NCI-H774 (cell line): Measurements from ENCODE around the gene DLX3.
A peak's percentile ranks its signal among the peaks of the same experiment; 100 is the strongest.

Source experiments
- DNase-seq: peaks from one replicate; lab custom pipeline; 2025; lab: John Stamatoyannopoulos, UW

The DLX3 gene

DNA sequence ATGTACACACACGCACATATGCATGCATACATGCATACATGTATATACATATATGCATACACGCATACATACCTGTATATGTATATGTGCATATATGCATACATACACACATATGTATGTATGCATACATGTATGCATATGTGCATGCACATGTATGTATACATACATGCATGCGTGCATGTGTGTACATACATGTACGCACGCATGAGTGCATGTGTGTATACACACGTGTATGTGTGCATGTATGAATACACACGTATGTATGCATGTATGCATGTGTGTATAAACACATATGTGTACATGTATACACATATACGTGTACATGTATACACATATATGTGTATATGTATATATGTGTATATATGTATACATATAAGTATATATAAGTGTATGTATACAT, 28.5 kb upstream of the DLX3 start:
- no peak for DNase-seq

DNA sequence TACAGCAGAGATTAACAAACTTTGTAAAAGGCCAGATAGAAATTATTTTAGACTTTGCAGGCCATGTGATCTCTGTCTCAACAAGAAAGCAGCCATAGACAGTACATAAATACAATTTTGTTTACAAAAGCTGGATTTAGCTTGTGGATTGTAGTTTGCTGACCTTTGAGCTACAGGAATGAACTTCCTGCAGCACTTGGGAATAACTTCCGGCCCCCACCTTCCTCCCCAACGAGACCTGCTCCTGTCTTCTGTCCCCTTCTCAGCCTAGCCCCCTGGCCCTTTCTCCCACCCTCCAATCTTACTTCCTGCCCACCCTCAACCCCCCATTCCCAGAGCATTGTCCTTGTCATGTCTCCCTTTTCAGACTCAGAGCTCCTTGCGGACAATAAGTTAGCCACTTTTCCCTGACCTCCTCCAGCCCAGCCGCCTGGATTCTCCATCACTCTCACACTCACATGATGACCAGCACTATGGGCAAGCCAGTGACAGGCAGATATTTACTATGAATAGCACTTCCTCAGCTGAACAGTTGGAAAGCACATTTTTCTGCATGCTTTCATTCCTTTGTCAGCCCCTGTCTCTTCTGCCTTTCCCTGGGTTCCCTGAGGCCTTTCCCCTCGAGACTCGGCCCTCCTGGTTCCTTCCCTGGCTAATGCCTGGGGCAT, 27.6 kb upstream of the DLX3 start:
- no peak for DNase-seq

DNA sequence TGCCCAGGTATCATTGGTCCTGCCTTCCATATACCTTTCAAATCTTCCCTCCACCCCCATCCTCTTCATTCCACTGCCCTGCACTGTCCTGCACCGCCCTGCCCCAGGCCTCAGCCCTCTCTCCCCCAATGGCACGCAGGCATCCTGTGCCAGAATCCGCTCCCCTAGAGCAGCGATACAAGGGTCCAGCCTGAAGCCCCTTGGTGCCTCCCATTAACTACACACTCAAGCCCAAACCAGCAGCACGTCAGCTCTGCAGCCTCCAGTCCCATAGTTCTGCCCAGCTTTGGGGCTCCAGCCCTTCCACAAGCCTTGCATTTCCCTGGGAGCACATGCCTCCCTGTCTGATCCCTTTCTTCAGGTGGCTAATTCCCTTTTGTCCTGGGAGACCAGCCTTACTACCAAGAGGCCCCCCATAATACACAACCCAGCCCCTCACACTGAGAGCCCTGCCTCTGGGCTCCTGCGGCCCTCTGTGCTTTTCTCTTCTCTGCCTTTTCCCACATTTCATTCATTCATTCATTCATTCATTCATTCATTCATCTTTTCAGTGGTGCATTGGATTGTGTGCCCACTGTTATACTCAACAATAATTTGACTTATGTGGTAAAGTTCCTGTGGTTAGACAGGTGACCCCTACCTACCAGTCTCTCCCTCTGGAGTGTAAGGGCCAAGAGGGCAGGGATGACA, 26.8 kb upstream of the DLX3 start:
- no peak for DNase-seq

DNA sequence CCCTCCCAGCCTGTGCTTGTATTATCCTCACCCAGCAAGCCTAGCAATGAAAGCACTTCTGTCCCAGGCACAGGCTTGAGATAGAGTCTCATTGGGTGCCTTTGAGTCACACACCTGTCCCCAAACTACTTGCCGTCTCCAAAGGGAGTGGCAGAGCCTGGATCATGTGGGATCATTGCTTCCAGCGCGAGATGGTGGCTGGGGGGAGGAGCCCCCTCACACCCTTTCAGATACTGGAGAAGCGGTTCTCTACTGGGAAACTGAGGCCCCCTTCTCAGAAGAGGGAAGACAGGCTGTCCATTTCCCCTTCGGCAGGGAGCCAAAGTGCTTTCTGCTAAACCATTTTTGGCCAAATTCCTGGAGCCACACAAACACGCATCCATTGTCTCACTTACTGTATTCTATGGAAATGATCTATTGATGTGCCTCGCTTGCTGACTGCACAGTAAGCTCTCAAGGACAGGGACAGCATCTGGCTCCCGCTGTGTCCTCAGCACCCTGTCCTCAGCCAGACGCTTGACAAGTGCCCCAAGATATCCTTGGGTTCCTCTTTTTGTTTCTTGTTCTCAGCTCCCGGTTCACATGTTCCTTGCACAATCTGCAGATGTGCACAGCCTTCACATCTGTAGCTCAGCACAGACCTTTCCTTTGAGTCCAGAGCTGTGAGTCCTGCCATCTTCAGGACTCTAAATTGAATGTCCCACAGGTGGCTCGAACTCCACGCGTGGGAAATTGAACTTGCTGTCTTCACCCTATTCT, 26.0 kb upstream of the DLX3 start:
- DNase-seq: no peak

DNA sequence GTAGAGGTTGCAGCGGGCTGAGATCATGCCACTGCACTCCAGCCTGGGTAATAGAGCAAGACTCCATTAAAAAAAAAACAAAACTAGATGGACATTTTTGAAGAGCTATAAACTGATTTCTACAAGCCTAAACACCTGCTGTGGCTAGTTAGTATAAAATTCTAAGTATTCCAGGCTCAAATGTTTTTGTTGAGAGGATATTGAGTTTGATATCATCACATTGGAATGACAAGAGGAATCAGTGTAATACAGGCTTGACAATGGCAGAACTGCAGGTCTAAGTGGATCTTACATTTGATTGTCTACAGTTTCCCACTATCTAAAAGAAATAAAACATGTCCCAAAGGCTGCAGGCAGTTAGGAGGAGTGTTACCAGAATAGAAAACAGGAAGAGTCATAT, 23.9 kb upstream of the DLX3 start:
- no peak for DNase-seq

DNA sequence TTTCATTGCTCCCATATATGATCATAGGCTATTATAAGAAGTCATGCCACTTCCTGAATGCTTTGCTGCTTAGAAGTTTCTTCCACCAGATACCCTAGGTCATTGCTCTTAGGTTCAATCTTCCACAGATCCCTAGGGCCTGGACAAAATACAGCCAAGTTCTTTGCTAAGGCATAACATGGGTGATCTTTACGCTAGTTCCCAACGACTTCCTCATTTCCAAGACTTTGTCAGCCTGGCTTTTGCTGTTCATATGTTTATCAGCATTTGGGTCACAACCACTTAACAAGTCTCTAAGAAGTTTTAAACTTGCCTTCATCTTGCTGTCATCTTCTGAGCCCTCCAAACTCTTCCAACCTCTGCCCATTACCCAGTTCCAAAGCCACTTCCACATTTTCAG, 20.1 kb upstream of the DLX3 start:
- no peak for DNase-seq

DNA sequence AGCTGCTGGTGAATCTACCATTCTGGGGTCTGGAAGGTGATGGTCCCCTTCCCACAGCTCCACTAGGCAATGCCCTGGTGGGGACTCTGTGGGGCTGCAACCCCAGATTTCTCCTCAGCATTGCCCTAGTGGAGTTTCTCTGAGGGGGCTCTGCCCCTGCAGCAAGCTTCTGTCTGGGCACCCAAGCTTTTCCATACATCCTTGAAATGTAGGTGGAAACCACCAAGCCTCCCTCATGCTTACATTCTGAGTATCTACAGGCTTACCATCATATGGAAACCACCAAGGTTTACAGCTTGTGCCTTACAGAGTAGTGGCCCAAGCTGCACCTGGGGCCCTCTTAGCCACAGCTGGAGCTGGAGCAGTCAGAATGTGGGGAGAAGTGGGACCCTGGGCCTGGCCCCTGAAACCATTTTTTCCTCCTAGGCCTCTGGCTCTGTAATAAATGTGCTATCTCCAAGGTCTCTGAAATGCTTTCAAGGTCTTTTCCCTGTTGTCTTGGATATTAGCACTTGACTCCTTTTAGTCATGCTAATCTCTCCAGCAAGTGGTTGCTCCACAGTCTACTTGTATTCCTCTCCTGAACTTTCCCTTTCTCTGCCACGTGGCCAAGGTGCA, 19.6 kb upstream of the DLX3 start:
- no peak for DNase-seq

DNA sequence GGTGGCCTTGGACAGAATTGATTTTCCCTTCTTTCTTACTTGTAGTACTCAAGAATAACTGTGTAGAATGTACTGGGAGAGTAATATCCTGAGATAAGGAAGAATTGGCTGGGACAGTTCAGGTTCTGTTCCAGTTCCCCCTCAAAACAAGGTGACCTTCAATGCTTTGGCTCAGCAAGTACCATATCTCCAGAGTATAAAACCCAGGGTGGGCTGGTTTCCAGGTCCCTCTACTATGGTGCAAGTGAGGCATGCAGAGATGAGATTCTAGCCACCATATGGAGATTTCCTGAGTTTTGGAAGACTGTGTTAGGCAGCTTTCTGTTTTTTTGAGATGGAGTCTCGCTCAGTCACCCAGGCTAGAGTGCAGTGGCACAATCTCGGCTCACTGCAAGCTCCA, 18.1 kb upstream of the DLX3 start:
- no peak for DNase-seq

DNA sequence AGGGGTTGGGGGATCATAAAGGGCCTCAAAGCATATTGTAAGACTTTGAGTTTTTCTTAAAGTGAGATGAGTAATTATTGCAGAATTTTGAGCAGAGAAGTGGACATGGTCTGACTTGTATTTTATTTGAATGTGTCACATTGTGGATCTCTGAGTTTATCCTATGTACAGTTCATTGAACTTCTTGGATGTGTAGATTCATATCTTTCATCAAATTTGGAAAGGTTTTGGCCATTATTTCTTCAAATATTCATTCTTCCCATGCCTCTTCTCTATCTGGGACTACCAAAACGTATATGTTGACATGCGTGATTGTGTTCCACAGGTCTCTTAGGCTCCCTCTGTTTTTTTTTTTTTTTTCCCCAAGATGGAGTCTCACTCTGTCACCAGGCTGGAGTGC, 14.3 kb upstream of the DLX3 start:
- DNase-seq: no peak

DNA sequence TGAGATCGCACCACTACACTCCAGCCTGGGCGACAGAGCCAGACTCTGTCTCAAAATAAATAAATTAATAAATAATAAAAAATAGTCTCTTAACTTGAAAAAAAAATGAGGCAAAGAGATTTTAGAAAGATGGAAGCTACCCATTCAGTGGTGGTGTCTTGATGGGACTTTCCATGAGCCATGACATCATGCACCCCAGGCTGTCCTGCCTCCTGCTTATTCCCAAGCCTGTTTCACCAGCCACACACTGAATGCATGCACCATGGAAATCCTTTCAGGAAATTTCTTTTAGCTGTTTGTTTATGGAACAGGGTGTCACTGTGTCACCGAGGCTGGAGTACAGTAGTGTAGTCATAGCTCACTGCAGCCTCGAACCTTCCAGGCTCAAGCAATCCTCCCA, 8.9 kb upstream of the DLX3 start:
- DNase-seq: no peak

DNA sequence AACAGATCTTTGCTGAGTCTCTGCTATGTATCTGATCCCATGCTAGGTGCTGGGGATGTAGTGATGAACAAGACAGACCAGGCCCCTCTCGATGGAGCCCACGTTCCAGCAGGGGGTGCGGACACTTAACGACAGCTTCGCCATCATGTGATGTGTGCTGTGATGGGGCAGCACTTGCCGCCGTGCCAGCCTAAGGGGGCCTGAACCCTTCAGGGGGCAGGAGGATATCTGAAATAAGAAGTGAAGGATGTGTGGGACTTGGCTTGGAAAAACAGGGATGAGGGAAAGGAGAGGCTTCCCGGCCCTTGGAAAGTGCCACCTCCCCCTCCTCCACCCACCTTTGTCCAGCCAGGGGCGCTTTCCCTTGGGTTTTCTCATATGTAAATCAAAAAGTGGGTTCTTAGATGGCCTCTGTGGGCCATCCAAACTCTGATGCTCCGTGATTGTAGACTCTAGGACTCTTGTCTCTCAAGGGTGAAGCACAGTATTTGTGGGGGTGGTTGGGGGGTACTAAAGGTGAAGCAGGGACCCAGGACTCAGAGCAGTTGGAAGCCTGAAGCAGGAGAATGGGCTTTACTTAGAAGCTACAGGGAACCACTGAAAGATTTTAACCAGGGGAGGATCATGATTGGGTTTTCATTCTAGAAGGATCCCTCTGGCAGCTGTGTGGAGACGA, 4.0 kb upstream of the DLX3 start:
- DNase-seq: no peak

DNA sequence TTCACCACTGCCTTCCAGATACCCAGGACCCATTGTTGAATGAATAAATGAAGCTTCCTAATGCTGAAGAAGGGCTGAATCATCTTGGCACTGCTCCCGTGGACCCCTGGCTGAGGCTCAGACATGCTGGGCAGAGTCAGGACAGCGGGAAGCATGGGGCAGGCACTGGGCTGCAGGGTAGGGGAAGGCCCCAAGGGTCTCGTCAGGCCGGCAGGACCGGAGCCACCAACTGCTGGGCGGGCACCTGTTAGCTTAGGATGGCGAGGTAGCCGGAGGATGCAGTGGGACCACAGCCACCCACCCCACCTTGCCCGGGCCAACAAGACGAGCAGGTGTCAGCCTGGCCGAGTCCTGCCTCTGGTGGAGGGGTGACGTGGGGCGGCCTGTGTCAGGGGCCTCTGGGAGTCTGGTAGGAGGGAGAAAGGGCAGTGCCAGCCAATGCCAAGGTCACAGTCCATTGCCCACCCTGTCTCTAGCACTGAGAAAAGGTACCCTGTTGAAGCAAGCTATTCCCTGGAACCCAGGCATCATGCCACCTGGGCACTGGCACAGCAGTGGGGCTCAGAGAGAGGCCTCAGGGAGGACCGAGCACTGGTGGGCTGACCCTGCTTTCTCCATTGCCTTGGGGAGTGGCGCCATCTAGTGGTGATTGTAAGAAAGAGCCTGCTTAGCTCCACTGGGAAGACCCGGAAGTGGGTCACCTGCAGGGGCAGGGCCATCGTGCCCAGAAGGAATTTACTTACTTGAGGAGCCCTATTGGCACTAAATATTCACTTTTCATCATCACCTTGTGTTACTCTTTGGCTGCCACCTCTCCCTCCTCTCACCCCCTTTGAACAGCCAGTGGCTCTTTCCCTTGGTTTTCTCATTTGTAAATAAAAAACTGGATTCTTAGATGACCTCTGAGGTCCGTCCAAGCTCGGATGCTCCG, 3.0 kb upstream of the DLX3 start:
- DNase-seq: peak; percentile 93

DNA sequence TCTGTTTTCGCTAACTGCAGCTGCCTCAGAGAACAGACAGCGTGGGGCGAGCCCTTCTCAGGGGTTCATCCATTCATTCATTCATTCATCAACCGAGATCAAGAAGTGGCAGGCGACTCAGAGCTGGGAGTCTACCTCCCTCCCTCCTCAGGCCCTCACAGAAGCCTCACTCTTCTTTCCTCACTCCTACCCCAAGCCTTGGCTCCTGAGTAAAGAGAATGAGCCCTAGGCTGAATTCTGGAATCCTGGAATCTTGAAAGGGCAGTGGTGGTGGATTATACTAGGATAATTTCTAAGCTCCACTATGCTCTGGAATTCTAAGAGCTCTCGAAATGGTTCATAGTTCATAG, 2.3 kb upstream of the DLX3 start:
- no peak for DNase-seq

DNA sequence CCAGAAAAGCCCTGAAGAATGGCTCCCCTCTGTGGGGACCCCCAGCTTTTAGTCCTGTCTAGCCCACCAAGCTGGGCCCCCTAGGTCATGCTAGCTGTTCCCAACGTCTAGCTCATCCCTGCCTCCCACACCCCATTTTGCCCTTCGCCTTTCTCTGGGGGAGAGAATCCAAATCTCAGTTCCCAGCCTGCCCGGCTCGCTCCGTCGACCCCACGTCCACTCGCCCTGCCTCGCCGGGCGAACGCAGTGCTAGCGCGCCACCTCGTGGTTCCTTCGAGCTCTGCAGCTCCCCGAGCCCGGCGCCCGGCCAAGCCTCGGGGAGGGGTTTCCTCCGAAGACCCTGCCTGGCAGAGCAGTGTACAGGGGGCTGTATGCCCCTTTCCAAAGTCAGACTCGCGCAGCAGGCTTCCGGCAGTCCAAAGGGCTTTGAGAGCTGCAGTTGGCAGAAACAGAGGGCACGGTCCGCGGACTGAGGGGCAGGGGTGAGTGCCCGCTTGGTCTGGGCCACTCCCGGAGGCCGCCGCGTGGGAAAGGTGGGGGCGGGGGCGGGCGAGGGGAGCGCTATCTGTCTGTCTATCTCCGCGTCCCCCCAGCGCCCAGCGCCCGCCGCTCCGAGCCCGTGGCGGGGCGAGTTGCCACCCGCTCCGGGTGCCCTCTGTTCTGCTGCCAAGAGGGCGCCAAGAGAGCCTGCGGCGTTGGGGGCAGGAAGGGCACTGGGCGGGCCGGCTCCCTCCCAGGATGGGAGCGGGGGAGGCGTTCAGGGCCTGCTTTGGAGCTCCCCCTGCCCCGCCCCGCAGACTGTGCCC, 1.7 kb upstream of the DLX3 start:
- peak; percentile 30 for DNase-seq

DNA sequence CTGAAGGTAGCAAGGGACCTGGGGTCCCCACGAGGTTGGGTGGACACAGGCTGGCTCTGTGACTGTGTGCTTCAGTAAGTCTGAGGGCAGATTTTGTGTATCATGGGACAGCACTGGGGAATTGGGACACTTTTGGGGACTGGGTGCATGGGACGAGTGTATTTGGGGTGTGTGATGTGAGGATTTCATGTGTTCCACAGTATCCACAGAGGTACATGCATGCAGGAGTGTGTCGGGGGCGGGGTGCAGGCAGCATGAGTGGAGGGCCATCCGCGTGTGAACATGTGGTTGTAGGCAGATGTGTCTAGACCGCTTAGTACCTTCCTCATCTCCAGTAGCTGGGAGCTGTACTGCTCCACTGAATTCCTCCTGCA, 1.1 kb upstream of the DLX3 start:
- no peak for DNase-seq

DNA sequence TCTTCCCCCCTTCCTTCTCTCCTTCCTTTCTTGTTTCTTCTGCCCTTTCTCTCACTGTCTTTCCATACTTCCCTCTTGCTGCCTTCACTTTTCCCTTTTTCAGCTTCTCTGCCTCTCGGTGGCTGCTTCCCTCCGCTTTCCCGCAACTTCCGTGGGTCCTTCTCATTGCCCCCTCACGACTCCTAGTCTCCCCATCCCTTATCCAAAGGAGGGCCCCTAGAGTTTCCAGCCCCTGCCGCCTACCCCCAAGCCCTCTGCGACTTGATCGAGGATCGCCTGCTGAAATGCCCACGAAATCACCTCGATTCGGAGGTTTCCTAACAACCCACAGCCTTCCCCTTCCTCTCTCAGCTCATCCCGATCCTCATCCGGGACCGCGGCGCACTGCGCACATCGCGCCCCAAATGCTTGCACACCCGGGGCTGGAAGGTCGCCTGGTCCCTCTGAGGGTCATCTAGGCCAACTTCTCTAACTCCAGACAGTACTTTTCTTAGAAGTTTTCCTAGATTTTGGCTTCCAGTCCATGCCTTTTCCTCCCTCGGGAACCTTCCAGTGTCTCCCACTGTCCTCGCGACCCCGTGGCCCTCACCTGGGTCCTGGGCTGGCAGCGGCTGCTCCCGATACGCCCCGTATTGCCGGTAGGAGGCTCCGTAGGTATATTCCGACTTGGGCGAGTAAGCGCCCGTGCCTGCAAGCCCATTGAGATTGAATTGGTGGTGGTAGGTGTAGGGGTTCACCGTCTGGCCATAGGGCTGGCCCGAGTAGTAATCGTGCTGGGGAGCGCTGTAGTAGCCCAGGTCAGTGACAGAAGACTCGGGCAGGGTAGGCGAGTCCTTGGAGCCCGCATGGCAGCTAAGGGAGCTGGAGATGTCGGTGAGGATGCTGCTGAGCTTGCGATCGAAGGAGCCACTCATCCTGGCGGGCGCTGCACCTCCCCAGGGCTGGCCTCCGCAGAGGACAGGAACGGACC, 654 bp downstream of the DLX3 start:
- no peak for DNase-seq

DNA sequence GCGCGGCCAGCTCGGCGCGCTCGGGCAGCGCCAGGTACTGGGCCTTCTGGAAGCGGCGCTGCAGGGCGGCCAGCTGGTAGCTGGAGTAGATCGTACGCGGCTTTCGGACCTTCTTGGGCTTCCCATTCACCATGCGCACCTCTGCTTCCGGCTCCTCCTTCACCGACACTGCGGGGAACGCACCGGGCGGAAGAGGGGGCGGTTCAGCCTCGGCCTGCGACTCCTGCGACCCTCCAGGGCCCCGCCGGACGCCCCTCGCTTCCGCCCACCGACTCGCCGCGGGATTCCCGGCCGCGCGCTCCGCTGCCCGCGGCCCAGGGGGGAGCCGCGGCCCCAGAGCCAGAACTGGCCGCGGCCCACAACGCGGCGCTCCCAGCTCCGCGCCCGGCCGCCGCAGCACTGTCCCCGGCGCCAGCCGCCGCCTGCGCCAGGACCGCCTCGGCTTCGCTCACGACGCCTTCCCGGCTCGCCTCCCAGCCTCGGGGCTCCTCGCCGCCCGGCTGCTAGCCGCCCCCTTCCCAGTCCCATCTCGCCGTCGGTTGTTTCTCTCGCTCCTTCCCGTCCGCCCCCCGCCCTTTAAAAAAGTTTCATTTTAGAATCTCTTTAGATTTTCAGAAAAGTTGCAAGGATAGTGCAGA, 1.5 kb downstream of the DLX3 start:
- no peak for DNase-seq

DNA sequence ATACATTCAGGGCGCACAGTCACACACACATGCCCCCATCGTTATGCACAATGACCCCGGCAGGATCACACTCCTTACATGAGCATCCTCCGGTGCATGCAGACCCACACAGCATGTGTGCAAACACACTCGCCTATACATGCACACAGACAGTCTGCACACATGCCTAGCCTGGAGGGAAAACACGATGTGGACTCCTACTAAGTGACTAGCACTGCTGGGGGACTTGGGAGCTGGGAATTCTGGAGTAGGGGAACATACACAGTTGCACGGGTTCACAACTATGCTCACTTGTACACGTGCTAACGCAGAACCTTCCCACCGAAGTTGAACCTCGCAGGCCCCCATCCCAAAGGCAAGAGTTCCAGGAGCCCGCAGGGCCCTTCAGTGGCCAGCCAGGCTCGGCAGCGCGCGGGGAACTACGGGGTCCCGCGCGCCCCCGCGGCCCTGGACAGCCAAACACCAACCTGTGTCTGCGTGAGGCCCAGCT, 2.0 kb downstream of the DLX3 start:
- DNase-seq: no peak
